ENCODE data around the gene CEP97.

- TF ChIP-seq, protein P1, sequence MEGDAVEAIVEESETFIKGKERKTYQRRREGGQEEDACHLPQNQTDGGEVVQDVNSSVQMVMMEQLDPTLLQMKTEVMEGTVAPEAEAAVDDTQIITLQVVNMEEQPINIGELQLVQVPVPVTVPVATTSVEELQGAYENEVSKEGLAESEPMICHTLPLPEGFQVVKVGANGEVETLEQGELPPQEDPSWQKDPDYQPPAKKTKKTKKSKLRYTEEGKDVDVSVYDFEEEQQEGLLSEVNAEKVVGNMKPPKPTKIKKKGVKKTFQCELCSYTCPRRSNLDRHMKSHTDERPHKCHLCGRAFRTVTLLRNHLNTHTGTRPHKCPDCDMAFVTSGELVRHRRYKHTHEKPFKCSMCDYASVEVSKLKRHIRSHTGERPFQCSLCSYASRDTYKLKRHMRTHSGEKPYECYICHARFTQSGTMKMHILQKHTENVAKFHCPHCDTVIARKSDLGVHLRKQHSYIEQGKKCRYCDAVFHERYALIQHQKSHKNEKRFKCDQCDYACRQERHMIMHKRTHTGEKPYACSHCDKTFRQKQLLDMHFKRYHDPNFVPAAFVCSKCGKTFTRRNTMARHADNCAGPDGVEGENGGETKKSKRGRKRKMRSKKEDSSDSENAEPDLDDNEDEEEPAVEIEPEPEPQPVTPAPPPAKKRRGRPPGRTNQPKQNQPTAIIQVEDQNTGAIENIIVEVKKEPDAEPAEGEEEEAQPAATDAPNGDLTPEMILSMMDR (IDR thresholded peaks at IDR 0.05; ENCODE audit: low read depth, low read length), result no peak
- TF ChIP-seq EZH2phosphoT487 (IDR thresholded peaks at IDR 0.05; ENCODE audit: low read depth), result no peak
These were observed 4.7 kb upstream of the CEP97 start for GRCh38 chr3:101719604-101720185.

All from OCI-LY3 (cell line).